ENCODE measurements around the gene PMCH. TPM values are rescaled to one million over a fixed set of nuclear protein-coding genes. Genes with fewer than 3 reads are reported as not detected.

Gene PMCH
- polyA plus RNA-seq, 1 of the 3 experiments (the other 2 are of a cell fraction): not detected

Small RNA genes within 50 kb of the gene (small RNA-seq; reads per million reads assigned to genes)
- 0 reads per million in 7 experiments for gene RN7SL793P

Other genes with a start within 250 kb of the PMCH start
- 28.5 and 32.0 TPM in 2 replicates for gene WASHC3, start 135.8 kb downstream of the PMCH start, polyA plus RNA-seq (2012; rRNA removed)
- 29.2 and 34.5 TPM in 2 replicates for gene NUP37, start 77.7 kb downstream of the PMCH start, polyA plus RNA-seq (2012; rRNA removed)
- gene PARPBP, start 77.7 kb downstream of the PMCH start, polyA plus RNA-seq (2012; rRNA removed): 3.1 and 3.9 TPM in 2 replicates